ENCODE measurements around the gene ALPL.

GRCh38 chr1:21510885-21511578 lies 1.8 kb downstream of the ALPL start:
- TF ChIP-seq CTCF (IDR thresholded peaks at IDR 0.05 in 8 of 11, conservative IDR thresholded peaks at IDR 0.05 in 3 of 11) = no peak
- TF ChIP-seq POLR2A (IDR thresholded peaks at IDR 0.05) = no peak
